ENCODE results near the gene ETNK2. TPM values are rescaled to one million over a fixed set of nuclear protein-coding genes. Genes with fewer than 3 reads are reported as not detected.

ETNK2 gene
- total and polyA plus RNA-seq, 2 donors from 2014 or later: 33.3 to 166 TPM

- intact Hi-C loops (cut with DNase I): no loop called here
- Histone ChIP-seq H3K27me3 (ENCODE audit: control insufficient read depth, insufficient read depth, low read length) (no peaks in the 10 kb centered on the region), H3K4me3 (ENCODE audit: low read length in 3 of 3) (no peak overlapping the region), H3K9me3 (ENCODE audit: control insufficient read depth in 2 of 3, insufficient read depth in 1 of 3, low read length in 3 of 3) (no peaks in the 10 kb centered on the region), H3K36me3 (ENCODE audit: control insufficient read depth in 2 of 3, insufficient read depth in 3 of 3, low read length in 3 of 3) (peaks cover 0 to 51% (median 32%) of the 10 kb centered on the region in 3 donors), H3K4me1 (ENCODE audit: control insufficient read depth in 2 of 3, insufficient read depth in 2 of 3, low read depth in 1 of 3, low read length in 3 of 3) (peaks cover 0 to 14% (median 6%) of the 10 kb centered on the region in 3 donors), H3K27ac (ENCODE audit: low read depth in 2 of 2, low read length in 2 of 2) (peak overlapping the region in 1 of 2 donors; percentile 20), H3K9ac (ENCODE audit: low read length in 3 of 3) (no peak overlapping the region)
- DNase-seq (no peak), FAIRE-seq (no peak)
- no peak for TF ChIP-seq CTCF (IDR thresholded peaks at IDR 0.05; ENCODE audit: borderline replicate concordance, extremely low read depth, insufficient read depth)
These were observed 10.7 kb downstream of the ETNK2 start for GRCh38 chr1:204141131-204141530.

- Histone ChIP-seq H3K9me3 (ENCODE audit: control insufficient read depth in 2 of 3, insufficient read depth in 1 of 3, low read length in 3 of 3) (no peaks in the 10 kb centered on the region), H3K36me3 (ENCODE audit: control insufficient read depth in 2 of 3, insufficient read depth in 3 of 3, low read length in 3 of 3) (peaks cover 0 to 51% (median 28%) of the 10 kb centered on the region in 3 donors), H3K4me3 (ENCODE audit: low read length in 3 of 3) (no peak overlapping the region), H3K27ac (ENCODE audit: low read depth in 2 of 2, low read length in 2 of 2) (no peak overlapping the region), H3K27me3 (ENCODE audit: control insufficient read depth, insufficient read depth, low read length) (no peaks in the 10 kb centered on the region), H3K9ac (ENCODE audit: low read length in 3 of 3) (no peak overlapping the region), H3K4me1 (ENCODE audit: control insufficient read depth in 2 of 3, insufficient read depth in 2 of 3, low read depth in 1 of 3, low read length in 3 of 3) (peaks cover 0 to 6% (median 2%) of the 10 kb centered on the region in 3 donors)
- intact Hi-C loops (cut with DNase I): no loop called here
- no peak for FAIRE-seq
- no peak for DNase-seq
- TF ChIP-seq CTCF (IDR thresholded peaks at IDR 0.05; ENCODE audit: borderline replicate concordance, extremely low read depth, insufficient read depth): no peak
These were observed 11.9 kb downstream of the ETNK2 start for GRCh38 chr1:204139952-204140351.

GRCh38 chr1:204139088-204139487 is 12.8 kb downstream of the ETNK2 start:
- H3K27me3 ChIP-seq (ENCODE audit: control insufficient read depth, insufficient read depth, low read length): no peaks in the 10 kb centered on the region
- no peak overlapping the region for H3K9ac ChIP-seq (ENCODE audit: low read length in 3 of 3)
- no peak for TF ChIP-seq CTCF (IDR thresholded peaks at IDR 0.05; ENCODE audit: borderline replicate concordance, extremely low read depth, insufficient read depth)
- no peak overlapping the region for H3K27ac ChIP-seq (ENCODE audit: low read depth in 2 of 2, low read length in 2 of 2)
- H3K36me3 ChIP-seq (ENCODE audit: control insufficient read depth in 2 of 3, insufficient read depth in 3 of 3, low read length in 3 of 3): peaks cover 0 to 60% (median 30%) of the 10 kb centered on the region in 3 donors
- FAIRE-seq: no peak
- no peak for DNase-seq
- no peaks in the 10 kb centered on the region for H3K9me3 ChIP-seq (ENCODE audit: control insufficient read depth in 2 of 3, insufficient read depth in 1 of 3, low read length in 3 of 3)
- H3K4me3 ChIP-seq (ENCODE audit: low read length in 3 of 3): no peak overlapping the region
- H3K4me1 ChIP-seq (ENCODE audit: control insufficient read depth in 2 of 3, insufficient read depth in 2 of 3, low read depth in 1 of 3, low read length in 3 of 3): peaks cover 0 to 4% (median 0%) of the 10 kb centered on the region in 3 donors
- intact Hi-C loops (cut with DNase I): no loop called here

GRCh38 chr1:204136814-204137213 is 15.0 kb downstream of the ETNK2 start:
- no peak overlapping the region for H3K9ac ChIP-seq (ENCODE audit: low read length in 3 of 3)
- FAIRE-seq (no peak), DNase-seq (no peak)
- TF ChIP-seq CTCF (IDR thresholded peaks at IDR 0.05; ENCODE audit: borderline replicate concordance, extremely low read depth, insufficient read depth): no peak
- H3K27me3 ChIP-seq (ENCODE audit: control insufficient read depth, insufficient read depth, low read length): no peaks in the 10 kb centered on the region
- peaks cover 0 to 65% (median 31%) of the 10 kb centered on the region in 3 donors for H3K36me3 ChIP-seq (ENCODE audit: control insufficient read depth in 2 of 3, insufficient read depth in 3 of 3, low read length in 3 of 3)
- intact Hi-C loops (cut with DNase I): no loop called here
- H3K4me1 ChIP-seq (ENCODE audit: control insufficient read depth in 2 of 3, insufficient read depth in 2 of 3, low read depth in 1 of 3, low read length in 3 of 3): peaks cover 0 to 4% (median 2%) of the 10 kb centered on the region in 3 donors
- no peaks in the 10 kb centered on the region for H3K9me3 ChIP-seq (ENCODE audit: control insufficient read depth in 2 of 3, insufficient read depth in 1 of 3, low read length in 3 of 3)
- no peak overlapping the region for H3K4me3 ChIP-seq (ENCODE audit: low read length in 3 of 3)
- H3K27ac ChIP-seq (ENCODE audit: low read depth in 2 of 2, low read length in 2 of 2): no peak overlapping the region
